NT2/D1 (cell line): ENCODE results near the gene RTN4RL1.

Experiments used
- SUZ12 ChIP-seq: IDR thresholded peaks from 2 replicates; pipeline ENCODE4 v1.6.1; 2011; ENCODE audit not compliant: insufficient read length, insufficient read depth; ENCODE audit errors: extremely low read depth
- YY1 ChIP-seq: IDR thresholded peaks from 2 replicates; pipeline ENCODE4 v1.6.1; 2011; ENCODE audit not compliant: insufficient read length, insufficient read depth
- ZNF274 ChIP-seq: IDR thresholded peaks from 2 replicates; pipeline ENCODE4 v1.6.1; 2011; ENCODE audit warnings: mild to moderate bottlenecking, low read depth, low read length

DNA sequence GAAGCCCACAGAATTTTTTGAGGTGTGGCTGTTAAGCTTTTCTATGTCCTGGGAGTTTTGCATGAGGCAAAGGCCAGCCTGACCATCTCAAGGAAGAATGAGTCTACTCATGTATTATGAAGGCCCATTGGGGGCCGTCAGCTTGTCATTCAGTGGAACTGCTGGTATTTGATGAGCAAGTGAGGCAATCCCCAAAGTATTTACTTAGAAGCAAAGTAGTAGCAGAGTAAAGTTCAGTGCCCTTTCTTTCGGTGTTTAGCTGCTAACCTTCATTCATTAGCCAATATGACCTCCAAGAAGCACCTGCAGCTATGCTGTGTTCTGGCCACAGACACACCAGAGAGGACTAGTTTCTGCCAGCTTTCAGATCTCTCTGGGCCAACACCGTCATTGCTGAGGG lies 115.1 kb downstream of the RTN4RL1 start:
- TF ChIP-seq ZNF274 (no peak), YY1 (no peak), SUZ12 (no peak)
